ENCODE data around the gene ZNF780B. TPM values are rescaled to one million over a fixed set of nuclear protein-coding genes. Genes with fewer than 3 reads are reported as not detected.
A peak's percentile ranks its signal among the peaks of the same experiment; 100 is the strongest.
"Not testable (repeated sequence)": the region's sequence is repeated elsewhere in the genome, so short reads cannot be mapped to it uniquely, and the experiment has no call there.

Gene ZNF780B
- total RNA-seq, 1 donor from 2014 or later, result 42.3 TPM

- H3K27me3 Mint-ChIP-seq (ENCODE audit: low read depth), result no peaks in the 10 kb centered on the region
- peaks cover 58% of the 10 kb centered on the region for H3K9me3 Mint-ChIP-seq
Observed at GRCh38 chr19:40059624-40060023, 3.6 kb upstream of the ZNF780B start.

GRCh38 chr19:40057166-40057565 is 1.1 kb upstream of the ZNF780B start:
- DNase-seq (ENCODE audit: low spot score in 2 of 2, unreplicated experiment in 2 of 2), result no peak
- Mint-ChIP-seq H3K9me3 (peaks cover 57% of the 10 kb centered on the region), H3K27me3 (ENCODE audit: low read depth) (no peaks in the 10 kb centered on the region), H3K27ac (no peak overlapping the region), H3K4me3 (peak overlapping the region; percentile 100), H3K36me3 (peaks cover 39% of the 10 kb centered on the region), H3K4me1 (peaks cover 27% of the 10 kb centered on the region)
- TF ChIP-seq CTCF (IDR thresholded peaks at IDR 0.05; ENCODE audit: unreplicated experiment), result no peak

More at GRCh38 chr19:40059624-40060023, 3.6 kb upstream of the ZNF780B start:
- H3K4me3 Mint-ChIP-seq, result no peak overlapping the region
- TF ChIP-seq CTCF (IDR thresholded peaks at IDR 0.05; ENCODE audit: unreplicated experiment), result no peak
- H3K36me3 Mint-ChIP-seq, result peaks cover 20% of the 10 kb centered on the region
- DNase-seq (ENCODE audit: low spot score in 2 of 2, unreplicated experiment in 2 of 2), result no peak
- H3K4me1 Mint-ChIP-seq, result peaks cover 19% of the 10 kb centered on the region
- H3K27ac Mint-ChIP-seq, result no peak overlapping the region

- no peak for TF ChIP-seq CTCF (IDR thresholded peaks at IDR 0.05; ENCODE audit: unreplicated experiment)
- peaks cover 44% of the 10 kb centered on the region for H3K36me3 Mint-ChIP-seq
- peaks cover 27% of the 10 kb centered on the region for H3K4me1 Mint-ChIP-seq
- peak overlapping the region; percentile 93 for H3K27ac Mint-ChIP-seq
- H3K9me3 Mint-ChIP-seq, result peaks cover 56% of the 10 kb centered on the region
- no peaks in the 10 kb centered on the region for H3K27me3 Mint-ChIP-seq (ENCODE audit: low read depth)
- H3K4me3 Mint-ChIP-seq, result peak overlapping the region; percentile 100
- no peak for DNase-seq (ENCODE audit: low spot score in 2 of 2, unreplicated experiment in 2 of 2)
Observed at GRCh38 chr19:40056505-40056904, 474 bp upstream of the ZNF780B start.

- no peak for TF ChIP-seq CTCF (IDR thresholded peaks at IDR 0.05; ENCODE audit: unreplicated experiment)
- Mint-ChIP-seq H3K4me1 (peaks cover 27% of the 10 kb centered on the region), H3K9me3 (peaks cover 57% of the 10 kb centered on the region), H3K4me3 (peak overlapping the region; percentile 100), H3K27ac (no peak overlapping the region), H3K27me3 (ENCODE audit: low read depth) (no peaks in the 10 kb centered on the region), H3K36me3 (peaks cover 54% of the 10 kb centered on the region)
- DNase-seq (ENCODE audit: low spot score in 2 of 2, unreplicated experiment in 2 of 2), result no peak
Observed at GRCh38 chr19:40055049-40055448, 982 bp downstream of the ZNF780B start.

GRCh38 chr19:40054632-40055031 is 1.4 kb downstream of the ZNF780B start:
- Mint-ChIP-seq H3K27ac (no peak overlapping the region), H3K9me3 (peaks cover 55% of the 10 kb centered on the region), H3K27me3 (ENCODE audit: low read depth) (no peaks in the 10 kb centered on the region), H3K4me1 (peaks cover 27% of the 10 kb centered on the region), H3K4me3 (peak overlapping the region; percentile 100), H3K36me3 (peaks cover 54% of the 10 kb centered on the region)
- no peak for TF ChIP-seq CTCF (IDR thresholded peaks at IDR 0.05; ENCODE audit: unreplicated experiment)
- DNase-seq (ENCODE audit: low spot score in 2 of 2, unreplicated experiment in 2 of 2), result no peak

GRCh38 chr19:40053491-40053890 is 2.5 kb downstream of the ZNF780B start:
- Mint-ChIP-seq H3K4me1 (peaks cover 27% of the 10 kb centered on the region), H3K9me3 (peaks cover 52% of the 10 kb centered on the region), H3K27ac (no peak overlapping the region), H3K27me3 (ENCODE audit: low read depth) (no peaks in the 10 kb centered on the region), H3K36me3 (peaks cover 57% of the 10 kb centered on the region), H3K4me3 (peak overlapping the region; percentile 6)
- no peak for DNase-seq (ENCODE audit: low spot score in 2 of 2, unreplicated experiment in 2 of 2)
- TF ChIP-seq CTCF (IDR thresholded peaks at IDR 0.05; ENCODE audit: unreplicated experiment), result no peak

GRCh38 chr19:40041718-40042117 is 14.3 kb downstream of the ZNF780B start:
- Mint-ChIP-seq H3K9me3 (peaks cover 47% of the 10 kb centered on the region), H3K36me3 (peaks cover 58% of the 10 kb centered on the region)
- not testable (repeated sequence) for H3K27ac Mint-ChIP-seq; H3K4me1 Mint-ChIP-seq; H3K4me3 Mint-ChIP-seq; DNase-seq (ENCODE audit: low spot score in 2 of 2, unreplicated experiment in 2 of 2); H3K27me3 Mint-ChIP-seq (ENCODE audit: low read depth)

GRCh38 chr19:40038047-40038446 is 18.0 kb downstream of the ZNF780B start:
- peaks cover 49% of the 10 kb centered on the region for H3K9me3 Mint-ChIP-seq
- H3K4me3 Mint-ChIP-seq; DNase-seq (ENCODE audit: low spot score in 2 of 2, unreplicated experiment in 2 of 2): not testable (repeated sequence)

More at GRCh38 chr19:40038047-40038446, 18.0 kb downstream of the ZNF780B start:
- not testable (repeated sequence) for H3K27me3 Mint-ChIP-seq (ENCODE audit: low read depth); H3K4me1 Mint-ChIP-seq; H3K27ac Mint-ChIP-seq
- H3K36me3 Mint-ChIP-seq, result peaks cover 58% of the 10 kb centered on the region

All from mesothelial cell of epicardium (in vitro differentiated cells).